ENCODE measurements around the gene JTB.

JTB gene

GRCh38 chr1:153941826-153942725, 35.4 kb downstream of the JTB start:
- DNase-seq: no peak
- in situ Hi-C loops (cut with MboI; ENCODE audit: low pct_unique_long_range_greater_than_20kb, low sequenced_read_pairs): no loop called here

DNA sequence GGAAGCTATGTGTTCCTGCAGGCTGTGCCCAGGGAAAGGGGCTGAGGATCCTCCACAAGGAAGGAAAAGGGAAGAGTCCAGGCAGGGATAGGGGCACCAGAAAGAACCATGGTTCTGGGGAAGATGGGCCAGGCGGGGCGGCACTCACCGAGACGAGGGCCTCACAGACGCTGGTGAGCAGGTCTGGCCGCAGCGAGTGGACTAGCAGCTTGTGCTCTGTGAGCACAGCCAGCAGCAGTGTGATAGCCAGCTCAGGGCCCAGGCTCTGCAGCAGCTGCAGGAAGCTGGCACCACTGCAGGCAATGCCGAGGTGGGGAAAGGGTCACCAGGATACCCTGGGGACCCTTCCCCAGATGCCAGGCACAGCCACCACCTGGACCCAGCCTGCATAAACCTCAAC, 36.7 kb downstream of the JTB start:
- DNase-seq: no peak
- in situ Hi-C loops (cut with MboI; ENCODE audit: low pct_unique_long_range_greater_than_20kb, low sequenced_read_pairs): no loop called here

DNA sequence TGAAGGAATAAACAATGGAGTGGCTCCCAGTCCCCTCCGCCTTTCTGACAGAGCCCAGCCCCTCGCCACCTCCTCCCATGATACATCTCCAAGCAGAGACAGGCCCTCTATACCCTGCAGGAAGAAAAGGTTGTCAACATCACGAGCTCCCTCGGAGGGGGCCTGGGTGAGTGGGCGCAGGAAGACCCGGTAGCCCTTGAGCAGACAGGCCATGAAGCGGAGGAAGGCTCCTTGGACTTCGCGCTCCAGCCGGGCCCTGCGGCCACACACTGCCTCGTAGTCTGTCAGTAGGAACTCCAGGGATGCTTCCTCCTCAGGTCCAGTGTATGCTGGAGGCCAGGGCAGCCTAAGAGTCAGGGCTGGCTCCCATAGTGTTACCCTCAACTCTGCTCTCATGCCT, 38.0 kb downstream of the JTB start:
- no peak for DNase-seq
- in situ Hi-C loops (cut with MboI; ENCODE audit: low pct_unique_long_range_greater_than_20kb, low sequenced_read_pairs): no loop called here

GRCh38 chr1:153938996-153939395, 38.5 kb downstream of the JTB start:
- no peak for DNase-seq
- in situ Hi-C loops (cut with MboI; ENCODE audit: low pct_unique_long_range_greater_than_20kb, low sequenced_read_pairs): no loop called here

GRCh38 chr1:153937331-153937730, 40.1 kb downstream of the JTB start:
- DNase-seq: no peak
- in situ Hi-C loops (cut with MboI; ENCODE audit: low pct_unique_long_range_greater_than_20kb, low sequenced_read_pairs): no loop called here

GRCh38 chr1:153936011-153936802, 41.3 kb downstream of the JTB start:
- in situ Hi-C loops (cut with MboI; ENCODE audit: low pct_unique_long_range_greater_than_20kb, low sequenced_read_pairs): no loop called here
- DNase-seq: no peak

- in situ Hi-C loops (cut with MboI; ENCODE audit: low pct_unique_long_range_greater_than_20kb, low sequenced_read_pairs): no loop called here
- DNase-seq: no peak
Measured at GRCh38 chr1:153934746-153935145, 42.7 kb downstream of the JTB start.

- in situ Hi-C loops (cut with MboI; ENCODE audit: low pct_unique_long_range_greater_than_20kb, low sequenced_read_pairs): no loop called here
- no peak for DNase-seq
Measured at GRCh38 chr1:153933955-153934354, 43.5 kb downstream of the JTB start.

- in situ Hi-C loops (cut with MboI; ENCODE audit: low pct_unique_long_range_greater_than_20kb, low sequenced_read_pairs): no loop called here
- no peak for DNase-seq
Measured at GRCh38 chr1:153933430-153933829, 44.0 kb downstream of the JTB start.

DNA sequence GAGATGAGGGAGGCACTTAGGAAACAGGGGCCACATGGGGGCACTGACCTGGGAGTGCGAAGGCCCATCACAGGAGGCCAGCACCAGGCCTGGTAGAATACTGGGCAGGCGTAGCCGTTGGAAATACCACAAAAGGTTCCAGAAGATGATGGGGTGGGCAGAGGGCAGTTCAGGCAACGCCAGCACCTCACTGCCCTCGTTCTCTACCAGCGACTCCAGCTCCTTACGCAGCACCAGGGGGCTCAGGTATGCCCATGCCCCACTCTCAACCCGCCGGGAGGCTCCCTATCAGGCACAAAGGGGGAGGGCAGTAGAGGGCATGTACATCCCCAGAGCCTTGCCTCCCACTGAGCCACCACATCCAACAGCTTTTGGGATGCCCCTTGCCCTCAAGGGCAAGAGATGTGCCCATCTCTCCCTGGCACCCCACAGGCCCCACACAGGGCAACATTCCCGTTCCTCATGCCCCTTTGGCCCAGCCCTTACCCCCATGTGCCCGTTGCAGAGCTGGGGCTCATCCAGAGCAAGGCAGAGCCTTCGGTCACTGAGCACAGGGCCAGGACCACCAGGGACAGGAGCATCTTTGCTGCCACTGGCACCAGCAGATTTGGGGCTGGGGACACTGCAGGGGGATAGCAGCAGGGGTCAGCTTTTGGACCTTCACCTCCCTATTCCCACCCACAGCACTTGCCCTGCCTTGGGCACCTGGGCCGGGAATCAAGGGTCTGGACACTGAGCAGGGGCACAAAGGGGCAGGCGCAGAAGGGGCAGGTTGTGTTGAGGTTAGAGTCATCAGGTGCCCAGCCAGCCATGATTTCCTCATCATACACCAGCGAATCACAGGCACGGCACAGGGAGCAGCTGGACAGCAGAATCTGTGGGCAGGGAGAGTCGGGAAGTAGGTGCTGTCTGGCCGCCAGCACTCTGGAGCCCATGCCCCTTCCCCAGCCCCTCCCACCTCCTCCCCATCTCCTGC, 45.0 kb downstream of the JTB start:
- in situ Hi-C loops (cut with MboI; ENCODE audit: low pct_unique_long_range_greater_than_20kb, low sequenced_read_pairs): no loop called here
- no peak for DNase-seq

DNA sequence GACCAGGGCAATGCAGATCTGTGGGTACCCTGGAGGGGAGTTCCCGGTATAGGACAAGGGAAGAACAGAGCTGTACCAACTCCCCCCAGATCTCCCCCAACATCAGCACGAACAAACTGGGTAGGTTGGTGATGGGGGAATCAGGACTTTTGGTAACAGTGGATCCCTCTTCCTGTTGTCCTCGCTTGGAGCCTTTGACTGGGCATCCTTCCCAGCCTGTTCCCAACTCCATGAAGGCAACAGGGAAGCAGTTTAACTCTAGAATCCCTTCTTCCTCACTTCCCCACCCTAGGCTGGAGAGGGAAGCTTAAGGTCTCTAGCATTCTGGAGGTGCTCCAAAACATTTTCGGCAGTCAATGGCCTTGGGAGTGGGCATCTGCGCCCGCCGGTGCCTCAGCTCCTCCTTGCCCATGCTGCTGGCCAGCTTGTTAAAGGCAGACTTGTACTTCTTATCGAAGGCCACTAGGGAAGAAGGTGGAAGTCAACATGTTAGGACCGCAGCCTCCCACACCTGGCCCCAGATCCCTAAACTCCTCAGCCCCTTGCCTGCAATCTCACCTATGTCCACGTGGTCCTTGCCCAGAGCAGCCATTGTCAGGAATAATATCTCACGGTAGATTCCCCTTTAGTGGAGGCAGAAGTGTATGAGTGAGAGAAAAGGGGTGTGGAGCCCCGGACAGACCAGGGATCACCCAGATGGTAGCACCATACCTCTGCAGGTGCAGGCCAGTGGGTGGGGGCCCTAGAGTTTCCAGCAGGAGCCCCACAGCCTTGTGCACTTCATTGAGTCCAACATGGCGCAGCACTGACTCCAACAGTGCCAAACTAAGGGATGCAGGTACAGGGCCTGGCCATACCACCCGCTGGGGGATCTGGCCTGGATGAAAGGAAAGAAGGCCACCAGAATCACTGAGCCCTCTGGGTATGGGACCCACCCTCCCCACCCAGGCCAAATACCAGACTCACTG, 47.2 kb downstream of the JTB start:
- DNase-seq: no peak
- in situ Hi-C loops (cut with MboI; ENCODE audit: low pct_unique_long_range_greater_than_20kb, low sequenced_read_pairs): no loop called here

- no peak for DNase-seq
- in situ Hi-C loops (cut with MboI; ENCODE audit: low pct_unique_long_range_greater_than_20kb, low sequenced_read_pairs): no loop called here
Measured at GRCh38 chr1:153929426-153929825, 48.0 kb downstream of the JTB start.

GRCh38 chr1:153928791-153929341, 48.6 kb downstream of the JTB start:
- in situ Hi-C loops (cut with MboI; ENCODE audit: low pct_unique_long_range_greater_than_20kb, low sequenced_read_pairs): no loop called here
- no peak for DNase-seq

DNA sequence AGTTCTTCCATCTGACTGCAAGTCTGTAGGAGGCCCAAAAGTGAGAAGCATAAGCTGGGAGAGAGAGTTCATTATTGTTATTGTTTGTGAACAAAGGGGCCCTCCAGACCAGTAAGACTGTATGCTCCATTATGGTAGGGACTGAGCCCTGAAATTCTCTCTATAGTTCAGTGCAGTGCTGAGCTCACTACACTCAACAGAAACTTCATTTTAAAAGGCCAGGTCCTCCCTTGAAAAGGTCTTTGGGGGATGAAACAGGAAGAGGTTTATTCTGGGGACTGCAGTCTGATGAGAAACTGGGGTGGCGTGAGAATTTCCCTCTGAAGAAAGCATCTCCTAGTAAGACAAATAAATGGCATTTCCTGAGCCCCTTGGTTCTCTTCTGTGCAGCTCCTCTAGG, 49.2 kb downstream of the JTB start:
- in situ Hi-C loops (cut with MboI; ENCODE audit: low pct_unique_long_range_greater_than_20kb, low sequenced_read_pairs): no loop called here
- DNase-seq: no peak

DNA sequence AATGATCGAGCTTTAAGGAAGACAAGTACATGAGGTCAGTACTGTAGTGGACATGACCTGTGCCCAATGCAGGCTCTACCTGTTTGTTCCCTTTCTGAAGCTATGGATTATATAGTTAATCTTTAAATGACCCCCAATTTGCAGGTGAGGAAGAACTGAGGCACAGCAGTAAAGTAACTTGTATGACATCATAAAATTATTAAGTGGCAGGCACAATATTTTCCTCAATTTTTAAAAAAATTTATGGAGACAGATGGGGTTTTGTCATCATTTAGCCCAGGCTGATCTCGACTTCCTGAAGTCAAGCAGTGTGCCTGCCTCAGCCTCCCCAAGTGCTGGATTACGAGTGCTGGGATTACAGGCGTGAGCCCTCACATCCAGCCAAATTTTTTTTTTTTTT, 51.1 kb downstream of the JTB start:
- DNase-seq: no peak
- in situ Hi-C loops (cut with MboI; ENCODE audit: low pct_unique_long_range_greater_than_20kb, low sequenced_read_pairs): no loop called here

Data from KBM-7 (cell line).